Spleen (tissue), 7 donors: ENCODE results near the gene SLC39A2.

Experiments
- POLR2A ChIP-seq, 3 donors: fragments of 450-650 bp; IDR thresholded peaks; one replicate each; pipeline ENCODE4 v1.5.1; 2017; ENCODE audit warnings: antibody characterized with exemption in 3 of 3, mild to moderate bottlenecking in 1 of 3
- POLR2AphosphoS5 ChIP-seq, 3 donors: sonication (generic); formaldehyde crosslinking; IDR thresholded peaks; one replicate each; pipeline ENCODE4 v1.5.1; 2017; ENCODE audit warnings: antibody characterized with exemption in 3 of 3
- TF ChIP-seq, protein P1 (sequence below), 11 experiments: fragments of 200-600 bp in 7 of 11; fragments of 450-650 bp in 4 of 11; sonication (generic) in 4 of 11; IDR thresholded peaks in 8 of 11; conservative IDR thresholded peaks in 3 of 11; 1 replicate in 7 of 11; 2 replicates in 4 of 11; pipeline versions ENCODE4 v1.4.0 to v1.8.0; 2016 to 2021; ENCODE audit warnings: antibody characterized with exemption in 11 of 11, inconsistent platforms in 4 of 11, mild to moderate bottlenecking in 1 of 11
- donor health status: DM: no; HTN: no; CAD: no; lungs with moderate emphysema.
- donor health status: DM: no; HTN: no; CAD: no.
- donor health status: DM: no; HTN: no; CAD: no.

DNA sequence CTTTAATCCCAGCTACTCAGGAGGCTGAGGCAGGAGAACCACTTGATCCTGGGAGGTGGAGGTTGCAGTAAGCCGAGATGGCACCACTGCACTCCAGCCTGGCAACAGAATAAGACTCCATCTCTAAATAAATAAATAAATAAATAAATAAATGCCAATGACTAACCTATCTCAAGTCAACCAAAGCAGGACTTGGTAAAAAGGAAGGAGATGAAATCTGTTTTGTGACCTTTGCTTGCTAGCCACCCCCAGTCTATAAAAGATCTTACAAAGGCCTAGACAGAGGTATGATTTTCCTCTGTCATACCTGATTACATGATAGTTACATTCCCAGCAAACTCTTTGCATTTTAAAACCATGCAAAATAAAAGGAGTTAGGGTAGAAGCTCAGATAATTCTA lies 22.8 kb upstream of the SLC39A2 start:
- TF ChIP-seq, protein P1, sequence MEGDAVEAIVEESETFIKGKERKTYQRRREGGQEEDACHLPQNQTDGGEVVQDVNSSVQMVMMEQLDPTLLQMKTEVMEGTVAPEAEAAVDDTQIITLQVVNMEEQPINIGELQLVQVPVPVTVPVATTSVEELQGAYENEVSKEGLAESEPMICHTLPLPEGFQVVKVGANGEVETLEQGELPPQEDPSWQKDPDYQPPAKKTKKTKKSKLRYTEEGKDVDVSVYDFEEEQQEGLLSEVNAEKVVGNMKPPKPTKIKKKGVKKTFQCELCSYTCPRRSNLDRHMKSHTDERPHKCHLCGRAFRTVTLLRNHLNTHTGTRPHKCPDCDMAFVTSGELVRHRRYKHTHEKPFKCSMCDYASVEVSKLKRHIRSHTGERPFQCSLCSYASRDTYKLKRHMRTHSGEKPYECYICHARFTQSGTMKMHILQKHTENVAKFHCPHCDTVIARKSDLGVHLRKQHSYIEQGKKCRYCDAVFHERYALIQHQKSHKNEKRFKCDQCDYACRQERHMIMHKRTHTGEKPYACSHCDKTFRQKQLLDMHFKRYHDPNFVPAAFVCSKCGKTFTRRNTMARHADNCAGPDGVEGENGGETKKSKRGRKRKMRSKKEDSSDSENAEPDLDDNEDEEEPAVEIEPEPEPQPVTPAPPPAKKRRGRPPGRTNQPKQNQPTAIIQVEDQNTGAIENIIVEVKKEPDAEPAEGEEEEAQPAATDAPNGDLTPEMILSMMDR (IDR thresholded peaks at IDR 0.05 in 8 of 11, conservative IDR thresholded peaks at IDR 0.05 in 3 of 11): no peak
- TF ChIP-seq POLR2A (IDR thresholded peaks at IDR 0.05): no peak
- TF ChIP-seq POLR2AphosphoS5 (IDR thresholded peaks at IDR 0.05): no peak
